ENCODE results near the gene ADGRV1.

ADGRV1 gene

GRCh38 chr5:90956511-90957097 lies 398.0 kb downstream of the ADGRV1 start:
- no peak overlapping the region for H3K4me3 ChIP-seq (ENCODE audit: low read depth, low read length)
- TF ChIP-seq, protein P1, sequence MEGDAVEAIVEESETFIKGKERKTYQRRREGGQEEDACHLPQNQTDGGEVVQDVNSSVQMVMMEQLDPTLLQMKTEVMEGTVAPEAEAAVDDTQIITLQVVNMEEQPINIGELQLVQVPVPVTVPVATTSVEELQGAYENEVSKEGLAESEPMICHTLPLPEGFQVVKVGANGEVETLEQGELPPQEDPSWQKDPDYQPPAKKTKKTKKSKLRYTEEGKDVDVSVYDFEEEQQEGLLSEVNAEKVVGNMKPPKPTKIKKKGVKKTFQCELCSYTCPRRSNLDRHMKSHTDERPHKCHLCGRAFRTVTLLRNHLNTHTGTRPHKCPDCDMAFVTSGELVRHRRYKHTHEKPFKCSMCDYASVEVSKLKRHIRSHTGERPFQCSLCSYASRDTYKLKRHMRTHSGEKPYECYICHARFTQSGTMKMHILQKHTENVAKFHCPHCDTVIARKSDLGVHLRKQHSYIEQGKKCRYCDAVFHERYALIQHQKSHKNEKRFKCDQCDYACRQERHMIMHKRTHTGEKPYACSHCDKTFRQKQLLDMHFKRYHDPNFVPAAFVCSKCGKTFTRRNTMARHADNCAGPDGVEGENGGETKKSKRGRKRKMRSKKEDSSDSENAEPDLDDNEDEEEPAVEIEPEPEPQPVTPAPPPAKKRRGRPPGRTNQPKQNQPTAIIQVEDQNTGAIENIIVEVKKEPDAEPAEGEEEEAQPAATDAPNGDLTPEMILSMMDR (conservative IDR thresholded peaks at IDR 0.05; ENCODE audit: low read depth, low read length) = no peak
- peak; percentile 68 for DNase-seq (ENCODE audit: low read depth)

GRCh38 chr5:90957906-90958305 lies 399.3 kb downstream of the ADGRV1 start:
- TF ChIP-seq, protein P1 (conservative IDR thresholded peaks at IDR 0.05; ENCODE audit: low read depth, low read length) = no peak
- no peak for DNase-seq (ENCODE audit: low read depth)

GRCh38 chr5:90959262-90959661 lies 400.7 kb downstream of the ADGRV1 start:
- TF ChIP-seq, protein P1 (conservative IDR thresholded peaks at IDR 0.05; ENCODE audit: low read depth, low read length) = no peak
- no peak for DNase-seq (ENCODE audit: low read depth)
- no peak overlapping the region for H3K4me3 ChIP-seq (ENCODE audit: low read depth, low read length)

More at GRCh38 chr5:90957906-90958305, 399.3 kb downstream of the ADGRV1 start:
- no peak overlapping the region for H3K4me3 ChIP-seq (ENCODE audit: low read depth, low read length)

DNA sequence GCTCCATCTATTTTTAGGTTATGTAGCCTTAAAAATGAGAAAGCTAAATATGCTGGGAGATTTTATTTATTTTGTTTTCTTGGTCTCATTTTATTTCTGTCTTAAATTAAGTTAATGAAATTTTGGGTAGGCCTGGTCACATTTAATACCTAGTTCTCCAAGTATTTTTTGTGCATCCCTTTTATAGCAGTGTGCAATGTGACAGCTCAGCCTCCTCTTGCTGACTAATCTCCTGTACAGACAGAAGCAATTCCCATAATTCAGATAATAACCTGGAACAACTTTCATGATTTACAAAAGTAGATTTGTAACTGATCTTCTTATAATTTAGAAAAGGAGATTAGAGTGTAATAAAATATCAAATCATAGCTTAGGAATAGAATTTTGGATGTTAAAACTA lies 403.9 kb downstream of the ADGRV1 start:
- TF ChIP-seq, protein P1 (conservative IDR thresholded peaks at IDR 0.05; ENCODE audit: low read depth, low read length) = no peak
- peak; percentile 35 for DNase-seq (ENCODE audit: low read depth)

GRCh38 chr5:90965110-90965685 lies 406.6 kb downstream of the ADGRV1 start:
- TF ChIP-seq, protein P1 (conservative IDR thresholded peaks at IDR 0.05; ENCODE audit: low read depth, low read length) = no peak
- no peak for DNase-seq (ENCODE audit: low read depth)
- no peak overlapping the region for H3K4me3 ChIP-seq (ENCODE audit: low read depth, low read length)

More for the DNA sequence above, 403.9 kb downstream of the ADGRV1 start:
- no peak overlapping the region for H3K4me3 ChIP-seq (ENCODE audit: low read depth, low read length)

DNA sequence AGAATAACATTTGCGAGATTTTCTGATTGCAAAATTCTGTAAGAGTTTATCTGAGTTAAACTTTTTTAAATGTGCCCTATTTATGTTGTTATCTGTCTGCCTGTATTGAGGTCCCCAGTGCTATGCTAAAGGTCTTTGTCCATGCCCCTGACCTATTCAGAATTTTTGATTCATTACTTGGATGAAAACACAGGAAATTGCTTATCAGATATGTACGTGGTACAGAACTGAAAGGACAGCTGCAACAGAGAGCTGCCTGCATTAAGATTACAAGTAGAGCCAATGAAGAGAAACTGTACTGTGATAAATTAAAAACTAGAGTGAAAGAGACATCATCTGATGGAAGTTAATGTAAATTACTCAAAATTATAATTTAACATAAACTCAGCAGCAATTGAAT lies 408.8 kb downstream of the ADGRV1 start:
- H3K4me3 ChIP-seq (ENCODE audit: low read depth, low read length) = no peak overlapping the region
- DNase-seq (ENCODE audit: low read depth) = peak; percentile 63
- TF ChIP-seq, protein P1 (conservative IDR thresholded peaks at IDR 0.05; ENCODE audit: low read depth, low read length) = no peak

GRCh38 chr5:90967851-90968250 lies 409.3 kb downstream of the ADGRV1 start:
- H3K4me3 ChIP-seq (ENCODE audit: low read depth, low read length) = no peak overlapping the region
- TF ChIP-seq, protein P1 (conservative IDR thresholded peaks at IDR 0.05; ENCODE audit: low read depth, low read length) = no peak
- peak; percentile 60 for DNase-seq (ENCODE audit: low read depth)

Data from choroid plexus epithelial cell (primary cell).